SK-N-SH treated with all-trans-retinoic acid at 6 μM for 48 hours (cell line): ENCODE results near the gene ADAMTS2.

ENCODE experiments used
- ATAC-seq: fragments of 200-7000 bp; cut with Tn5 transposase; 3 replicates; pipeline ENCODE4 v1.9.1; 2020; ENCODE audit warnings: mild to moderate bottlenecking, moderate library complexity
- ARNTL ChIP-seq: fragments of 450-650 bp; formaldehyde crosslinking; IDR thresholded peaks from 2 replicates; pipeline ENCODE4 v1.5.0; 2020; ENCODE audit warnings: low read depth, mild to moderate bottlenecking, moderate library complexity, borderline replicate concordance
- BACH2 ChIP-seq: fragments of 250-450 bp; sonication (Bioruptor Pico); IDR thresholded peaks from 2 replicates; pipeline ENCODE4 v1.9.0; 2021; ENCODE audit warnings: mild to moderate bottlenecking, borderline replicate concordance
- CSDC2 ChIP-seq: fragments of 250-450 bp; sonication (Bioruptor Pico); IDR thresholded peaks from 2 replicates; pipeline ENCODE4 v1.5.0; 2020; ENCODE audit warnings: mild to moderate bottlenecking, moderate library complexity
- ESRRG ChIP-seq: fragments of 250-450 bp; sonication (Bioruptor Pico); IDR thresholded peaks from 2 replicates; pipeline ENCODE4 v1.6.1; 2021; ENCODE audit warnings: mild to moderate bottlenecking
- ISL1 ChIP-seq: fragments of 250-450 bp; sonication (Bioruptor Pico); IDR thresholded peaks from 2 replicates; pipeline ENCODE4 v2.1.2; 2022; ENCODE audit warnings: mild to moderate bottlenecking, moderate library complexity
- OSR1 ChIP-seq: fragments of 250-450 bp; sonication (Bioruptor Pico); IDR thresholded peaks from 2 replicates; pipeline ENCODE4 v1.8.0; 2022; ENCODE audit warnings: moderate library complexity, mild to moderate bottlenecking, inconsistent platforms
- PPARA ChIP-seq: fragments of 250-450 bp; sonication (Bioruptor Pico); IDR thresholded peaks from 2 replicates; pipeline ENCODE4 v1.5.0; 2020; ENCODE audit warnings: mild to moderate bottlenecking, borderline replicate concordance
- RARB ChIP-seq: fragments of 250-450 bp; sonication (Bioruptor Pico); IDR thresholded peaks from 2 replicates; pipeline ENCODE4 v1.8.0; 2021; ENCODE audit warnings: mild to moderate bottlenecking, moderate library complexity
- SNAI2 ChIP-seq: fragments of 250-450 bp; sonication (Bioruptor Pico); IDR thresholded peaks from 2 replicates; pipeline ENCODE4 v1.5.0; 2020; ENCODE audit warnings: mild to moderate bottlenecking, moderate library complexity
- TCF4 ChIP-seq: fragments of 250-450 bp; sonication (Bioruptor Pico); IDR thresholded peaks from 2 replicates; pipeline ENCODE4 v1.8.0; 2021; ENCODE audit warnings: mild to moderate bottlenecking, moderate library complexity, borderline replicate concordance
- ZC3H10 ChIP-seq: fragments of 250-450 bp; sonication (Bioruptor Pico); IDR thresholded peaks from 2 replicates; pipeline ENCODE4 v1.5.1; 2021; ENCODE audit warnings: mild to moderate bottlenecking, moderate library complexity
- ZFP3 ChIP-seq: fragments of 250-450 bp; sonication (Bioruptor Pico); IDR thresholded peaks from 2 replicates; pipeline ENCODE4 v1.5.0; 2020; ENCODE audit warnings: mild to moderate bottlenecking, moderate library complexity
- ZFP30 ChIP-seq: fragments of 450-650 bp; formaldehyde crosslinking; IDR thresholded peaks from 2 replicates; pipeline ENCODE4 v1.5.0; 2022; ENCODE audit warnings: mild to moderate bottlenecking, moderate library complexity
- ZNF70 ChIP-seq: fragments of 450-650 bp; formaldehyde crosslinking; IDR thresholded peaks from 2 replicates; pipeline ENCODE4 v1.5.0; 2020; ENCODE audit warnings: mild to moderate bottlenecking, moderate library complexity
- ZNF8 ChIP-seq: fragments of 450-650 bp; formaldehyde crosslinking; IDR thresholded peaks from 2 replicates; pipeline ENCODE4 v1.5.0; 2020; ENCODE audit warnings: mild to moderate bottlenecking, moderate library complexity
- TF ChIP-seq, protein P1 (sequence below): fragments of 250-450 bp; sonication (Bioruptor Pico); IDR thresholded peaks from 2 replicates; pipeline ENCODE4 v1.8.0; 2021; ENCODE audit warnings: low read depth, mild to moderate bottlenecking, moderate library complexity, borderline replicate concordance
- TF ChIP-seq, protein P2 (sequence below): fragments of 250-450 bp; sonication (Bioruptor Pico); IDR thresholded peaks from 2 replicates; pipeline ENCODE4 v1.5.1; 2021; ENCODE audit warnings: mild to moderate bottlenecking, moderate library complexity
- TF ChIP-seq, protein P3 (sequence below): fragments of 250-450 bp; sonication (Bioruptor Pico); IDR thresholded peaks from 2 replicates; pipeline ENCODE4 v1.8.0; 2020; ENCODE audit warnings: mild to moderate bottlenecking, moderate library complexity, borderline replicate concordance
- TF ChIP-seq, protein P4 (sequence below): fragments of 250-450 bp; sonication (Bioruptor Pico); IDR thresholded peaks from 2 replicates; pipeline ENCODE4 v1.5.0; 2020; ENCODE audit warnings: mild to moderate bottlenecking, moderate library complexity

ADAMTS2 gene

DNA sequence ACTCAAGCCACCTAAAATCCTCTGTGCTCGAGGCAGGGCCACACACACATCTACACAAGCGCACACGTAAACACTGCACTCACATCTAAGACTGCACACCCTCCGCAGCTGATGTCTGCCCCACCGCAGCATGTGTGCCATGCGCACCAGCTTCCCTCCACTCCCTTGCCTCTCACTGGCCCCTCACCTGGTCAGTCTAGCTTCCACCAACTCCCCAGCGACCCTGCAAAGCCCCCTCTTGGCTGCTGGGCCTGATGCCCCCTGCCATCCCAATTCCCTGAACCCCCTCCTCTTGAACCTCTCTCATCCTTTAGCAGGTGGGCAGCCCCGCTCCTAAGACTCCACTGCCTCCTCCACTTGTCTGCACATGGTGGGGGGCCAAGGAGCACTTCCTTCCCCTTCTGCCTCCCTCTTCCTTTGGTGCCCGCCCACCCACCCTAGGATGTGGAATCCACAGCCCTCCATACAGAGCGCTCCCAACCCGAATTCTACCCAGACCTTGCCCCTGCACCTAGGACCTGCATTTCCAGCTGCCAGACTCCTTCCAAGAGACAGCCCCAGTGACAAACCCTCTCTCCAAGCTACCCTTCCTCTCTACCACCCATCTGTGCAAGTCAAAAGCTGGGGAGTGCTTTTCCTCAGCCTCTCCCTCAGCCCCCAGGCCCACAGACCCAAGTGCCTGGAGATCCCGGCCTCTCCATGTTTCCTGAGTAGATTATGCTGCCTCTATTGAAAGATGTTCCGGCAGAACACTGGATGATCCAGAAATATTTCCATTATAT lies 23.9 kb downstream of the ADAMTS2 start:
- no peak for ATAC-seq
- no peak for TF ChIP-seq ESRRG (CRISPR knock-in tag)
- no peak for TF ChIP-seq ZNF8 (CRISPR knock-in tag)
- TF ChIP-seq TCF4 (CRISPR knock-in tag): no peak
- TF ChIP-seq ZC3H10 (CRISPR knock-in tag): no peak
- TF ChIP-seq ARNTL (CRISPR knock-in tag): no peak
- TF ChIP-seq, protein P1, sequence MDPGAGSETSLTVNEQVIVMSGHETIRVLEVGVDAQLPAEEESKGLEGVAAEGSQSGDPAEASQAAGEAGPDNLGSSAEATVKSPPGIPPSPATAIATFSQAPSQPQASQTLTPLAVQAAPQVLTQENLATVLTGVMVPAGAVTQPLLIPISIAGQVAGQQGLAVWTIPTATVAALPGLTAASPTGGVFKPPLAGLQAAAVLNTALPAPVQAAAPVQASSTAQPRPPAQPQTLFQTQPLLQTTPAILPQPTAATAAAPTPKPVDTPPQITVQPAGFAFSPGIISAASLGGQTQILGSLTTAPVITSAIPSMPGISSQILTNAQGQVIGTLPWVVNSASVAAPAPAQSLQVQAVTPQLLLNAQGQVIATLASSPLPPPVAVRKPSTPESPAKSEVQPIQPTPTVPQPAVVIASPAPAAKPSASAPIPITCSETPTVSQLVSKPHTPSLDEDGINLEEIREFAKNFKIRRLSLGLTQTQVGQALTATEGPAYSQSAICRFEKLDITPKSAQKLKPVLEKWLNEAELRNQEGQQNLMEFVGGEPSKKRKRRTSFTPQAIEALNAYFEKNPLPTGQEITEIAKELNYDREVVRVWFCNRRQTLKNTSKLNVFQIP: no peak
- TF ChIP-seq ZFP3 (CRISPR knock-in tag): no peak
- TF ChIP-seq, protein P2, sequence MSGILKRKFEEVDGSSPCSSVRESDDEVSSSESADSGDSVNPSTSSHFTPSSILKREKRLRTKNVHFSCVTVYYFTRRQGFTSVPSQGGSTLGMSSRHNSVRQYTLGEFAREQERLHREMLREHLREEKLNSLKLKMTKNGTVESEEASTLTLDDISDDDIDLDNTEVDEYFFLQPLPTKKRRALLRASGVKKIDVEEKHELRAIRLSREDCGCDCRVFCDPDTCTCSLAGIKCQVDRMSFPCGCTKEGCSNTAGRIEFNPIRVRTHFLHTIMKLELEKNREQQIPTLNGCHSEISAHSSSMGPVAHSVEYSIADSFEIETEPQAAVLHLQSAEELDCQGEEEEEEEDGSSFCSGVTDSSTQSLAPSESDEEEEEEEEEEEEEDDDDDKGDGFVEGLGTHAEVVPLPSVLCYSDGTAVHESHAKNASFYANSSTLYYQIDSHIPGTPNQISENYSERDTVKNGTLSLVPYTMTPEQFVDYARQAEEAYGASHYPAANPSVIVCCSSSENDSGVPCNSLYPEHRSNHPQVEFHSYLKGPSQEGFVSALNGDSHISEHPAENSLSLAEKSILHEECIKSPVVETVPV: no peak
- no peak for TF ChIP-seq ZFP30
- TF ChIP-seq, protein P3, sequence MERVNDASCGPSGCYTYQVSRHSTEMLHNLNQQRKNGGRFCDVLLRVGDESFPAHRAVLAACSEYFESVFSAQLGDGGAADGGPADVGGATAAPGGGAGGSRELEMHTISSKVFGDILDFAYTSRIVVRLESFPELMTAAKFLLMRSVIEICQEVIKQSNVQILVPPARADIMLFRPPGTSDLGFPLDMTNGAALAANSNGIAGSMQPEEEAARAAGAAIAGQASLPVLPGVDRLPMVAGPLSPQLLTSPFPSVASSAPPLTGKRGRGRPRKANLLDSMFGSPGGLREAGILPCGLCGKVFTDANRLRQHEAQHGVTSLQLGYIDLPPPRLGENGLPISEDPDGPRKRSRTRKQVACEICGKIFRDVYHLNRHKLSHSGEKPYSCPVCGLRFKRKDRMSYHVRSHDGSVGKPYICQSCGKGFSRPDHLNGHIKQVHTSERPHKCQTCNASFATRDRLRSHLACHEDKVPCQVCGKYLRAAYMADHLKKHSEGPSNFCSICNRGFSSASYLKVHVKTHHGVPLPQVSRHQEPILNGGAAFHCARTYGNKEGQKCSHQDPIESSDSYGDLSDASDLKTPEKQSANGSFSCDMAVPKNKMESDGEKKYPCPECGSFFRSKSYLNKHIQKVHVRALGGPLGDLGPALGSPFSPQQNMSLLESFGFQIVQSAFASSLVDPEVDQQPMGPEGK (CRISPR knock-in tag): no peak
- TF ChIP-seq ISL1 (CRISPR knock-in tag): no peak
- no peak for TF ChIP-seq PPARA (CRISPR knock-in tag)
- no peak for TF ChIP-seq BACH2 (CRISPR knock-in tag)

DNA sequence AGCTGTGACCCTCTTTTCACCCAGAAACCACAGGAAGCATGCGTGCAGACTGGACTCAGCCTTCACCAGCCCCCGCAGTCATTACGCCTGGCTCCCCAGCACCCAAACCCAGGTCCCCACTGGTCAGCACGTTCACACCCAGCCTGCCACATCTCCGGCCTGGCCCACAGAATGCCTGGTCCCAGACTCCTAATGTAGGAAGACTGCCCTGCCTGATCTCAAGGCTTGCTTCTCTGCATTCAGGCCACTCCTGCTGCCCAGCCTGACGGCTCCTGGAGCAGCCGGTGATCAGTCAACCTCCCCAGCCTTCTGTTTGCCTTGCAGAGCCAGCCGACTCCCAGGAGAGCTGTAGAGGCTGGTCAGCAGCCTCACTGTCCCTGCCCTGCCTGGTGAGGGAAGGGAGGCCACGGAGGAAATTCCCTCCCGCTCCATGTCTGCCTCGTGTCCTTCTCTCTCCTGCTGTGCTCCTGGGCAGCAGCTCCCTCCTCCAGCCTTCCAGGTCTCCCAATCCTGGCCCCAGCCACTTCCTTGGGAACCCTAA lies 25.4 kb downstream of the ADAMTS2 start:
- TF ChIP-seq ZNF8 (CRISPR knock-in tag): no peak
- no peak for TF ChIP-seq BACH2 (CRISPR knock-in tag)
- no peak for TF ChIP-seq SNAI2
- no peak for TF ChIP-seq OSR1
- TF ChIP-seq ARNTL (CRISPR knock-in tag): no peak
- TF ChIP-seq RARB: no peak
- no peak for TF ChIP-seq ZFP3 (CRISPR knock-in tag)
- no peak for TF ChIP-seq TCF4 (CRISPR knock-in tag)
- TF ChIP-seq, protein P1: no peak
- no peak for TF ChIP-seq CSDC2 (CRISPR knock-in tag)
- TF ChIP-seq, protein P3 (CRISPR knock-in tag): no peak
- no peak for TF ChIP-seq ZNF70 (CRISPR knock-in tag)
- ATAC-seq: no peak

DNA sequence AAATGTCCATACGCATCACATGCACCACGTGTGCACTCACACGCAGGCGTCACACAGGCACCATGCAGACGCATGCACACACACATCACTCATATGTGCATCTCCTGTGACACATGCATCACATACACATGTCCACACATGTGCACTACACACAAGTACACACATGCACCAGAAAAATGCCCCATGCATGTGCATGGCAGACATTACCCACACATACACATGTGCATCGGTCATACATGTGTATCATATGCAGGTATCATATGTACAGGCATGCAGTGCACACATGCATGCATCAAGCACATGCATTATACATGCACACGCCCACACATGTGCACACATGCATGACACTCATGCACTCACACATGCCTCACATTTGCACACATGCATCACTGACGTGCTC lies 26.1 kb downstream of the ADAMTS2 start:
- TF ChIP-seq ARNTL (CRISPR knock-in tag) (no peak), ESRRG (CRISPR knock-in tag) (no peak), ZFP3 (CRISPR knock-in tag) (no peak), SNAI2 (no peak), ZC3H10 (CRISPR knock-in tag) (no peak)
- TF ChIP-seq, protein P1: no peak
- TF ChIP-seq, protein P4, sequence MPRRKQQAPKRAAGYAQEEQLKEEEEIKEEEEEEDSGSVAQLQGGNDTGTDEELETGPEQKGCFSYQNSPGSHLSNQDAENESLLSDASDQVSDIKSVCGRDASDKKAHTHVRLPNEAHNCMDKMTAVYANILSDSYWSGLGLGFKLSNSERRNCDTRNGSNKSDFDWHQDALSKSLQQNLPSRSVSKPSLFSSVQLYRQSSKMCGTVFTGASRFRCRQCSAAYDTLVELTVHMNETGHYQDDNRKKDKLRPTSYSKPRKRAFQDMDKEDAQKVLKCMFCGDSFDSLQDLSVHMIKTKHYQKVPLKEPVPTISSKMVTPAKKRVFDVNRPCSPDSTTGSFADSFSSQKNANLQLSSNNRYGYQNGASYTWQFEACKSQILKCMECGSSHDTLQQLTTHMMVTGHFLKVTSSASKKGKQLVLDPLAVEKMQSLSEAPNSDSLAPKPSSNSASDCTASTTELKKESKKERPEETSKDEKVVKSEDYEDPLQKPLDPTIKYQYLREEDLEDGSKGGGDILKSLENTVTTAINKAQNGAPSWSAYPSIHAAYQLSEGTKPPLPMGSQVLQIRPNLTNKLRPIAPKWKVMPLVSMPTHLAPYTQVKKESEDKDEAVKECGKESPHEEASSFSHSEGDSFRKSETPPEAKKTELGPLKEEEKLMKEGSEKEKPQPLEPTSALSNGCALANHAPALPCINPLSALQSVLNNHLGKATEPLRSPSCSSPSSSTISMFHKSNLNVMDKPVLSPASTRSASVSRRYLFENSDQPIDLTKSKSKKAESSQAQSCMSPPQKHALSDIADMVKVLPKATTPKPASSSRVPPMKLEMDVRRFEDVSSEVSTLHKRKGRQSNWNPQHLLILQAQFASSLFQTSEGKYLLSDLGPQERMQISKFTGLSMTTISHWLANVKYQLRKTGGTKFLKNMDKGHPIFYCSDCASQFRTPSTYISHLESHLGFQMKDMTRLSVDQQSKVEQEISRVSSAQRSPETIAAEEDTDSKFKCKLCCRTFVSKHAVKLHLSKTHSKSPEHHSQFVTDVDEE (CRISPR knock-in tag): no peak
- TF ChIP-seq, protein P3 (CRISPR knock-in tag): no peak
- TF ChIP-seq, all 23 proteins: peak for 0

More for the DNA sequence above, 26.1 kb downstream of the ADAMTS2 start:
- no peak for ATAC-seq
